Urothelium cell line (cell line): Measurements from ENCODE around the gene CCDC28B.
A peak's percentile ranks its signal among the peaks of the same experiment; 100 is the strongest.

ENCODE experiments used
- DNase-seq: peaks from one replicate; pipeline ENCODE4 v3.0.0; 2011; ENCODE audit warnings: low spot score, mixed read lengths
- FAIRE-seq: peaks from 2 replicates; lab custom pipeline; 2011; peaks lifted over from hg19 to GRCh38; lab: Jason Lieb, UNC

The CCDC28B gene

DNA sequence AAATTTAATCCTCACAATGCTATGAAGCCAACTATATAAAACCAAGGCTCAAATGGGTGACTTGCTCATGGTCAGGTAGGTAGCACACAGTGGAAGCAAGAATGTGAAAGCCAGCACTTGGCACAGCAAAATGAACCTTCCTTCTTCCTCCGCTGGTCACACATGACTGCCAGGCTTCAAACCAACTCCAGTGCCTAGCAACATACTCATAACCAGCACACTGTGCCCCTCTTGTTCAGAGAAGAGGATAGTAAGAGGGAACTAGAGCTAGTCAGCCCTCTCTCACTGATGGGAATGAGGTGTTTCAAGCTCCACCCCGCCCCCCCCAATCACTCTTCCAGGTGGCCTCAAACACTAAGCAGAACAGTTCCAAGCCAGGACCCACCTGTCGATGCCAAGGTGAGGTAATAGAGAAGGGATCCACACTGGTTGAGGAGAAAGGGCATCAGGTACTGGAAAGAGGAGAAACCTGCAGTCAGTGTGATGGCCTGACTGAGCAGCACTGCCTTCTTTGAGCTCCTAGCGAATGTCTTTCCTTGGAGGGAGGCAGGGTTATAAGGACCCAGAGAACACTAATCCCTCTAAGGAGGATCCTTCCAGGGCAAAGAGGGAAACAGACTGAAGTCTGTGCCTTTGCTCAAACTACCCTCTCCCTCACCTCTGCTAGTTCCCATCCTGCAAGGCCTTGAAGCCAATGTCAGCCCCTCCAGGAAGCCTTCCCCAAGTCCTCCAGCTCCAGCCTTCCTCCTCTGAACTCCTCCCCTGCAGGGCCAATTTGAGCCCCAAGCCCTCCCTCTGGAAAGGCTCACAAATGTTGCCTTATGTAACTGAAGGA, 20.6 kb downstream of the CCDC28B start:
- no peak for FAIRE-seq

DNA sequence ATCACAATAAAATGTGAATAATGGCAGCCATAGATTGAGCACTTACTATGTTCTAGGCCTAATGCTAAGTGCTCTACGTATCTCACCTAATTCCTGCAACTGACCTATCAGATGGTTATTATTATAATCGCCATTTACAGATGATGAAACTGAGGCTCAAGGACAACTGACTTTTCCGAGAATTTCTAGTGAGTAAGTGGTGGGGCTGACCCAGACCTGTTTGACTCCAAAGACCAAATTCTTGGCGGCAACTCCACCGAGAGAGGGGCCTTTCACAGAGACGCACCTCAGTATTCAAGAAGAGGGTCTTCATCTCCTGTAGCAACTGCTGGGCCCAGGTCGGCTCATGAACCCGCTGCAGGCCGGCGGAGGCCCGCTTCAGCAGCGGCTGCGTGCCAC, 21.2 kb downstream of the CCDC28B start:
- no peak for FAIRE-seq
- no peak for DNase-seq

More for the DNA sequence above, 20.6 kb downstream of the CCDC28B start:
- DNase-seq: no peak

- DNase-seq: peak; percentile 96
- FAIRE-seq: no peak
These were observed 21.8 kb downstream of the CCDC28B start, which contains the start of the genes EIF3I and TMEM234 for GRCh38 chr1:32221980-32222755. TSS of gene EIF3I (plus strand) at chr1:32222407. CDS start at chr1:32222442, 35 bp downstream. TSS of gene TMEM234 (minus strand) at chr1:32222353. CDS start at chr1:32222322, 31 bp downstream.

GRCh38 chr1:32223683-32224082, 23.3 kb downstream of the CCDC28B start:
- FAIRE-seq: no peak
- no peak for DNase-seq

GRCh38 chr1:32224285-32224684, 23.9 kb downstream of the CCDC28B start:
- FAIRE-seq (no peak), DNase-seq (no peak)

- FAIRE-seq: no peak
These were observed 28.4 kb downstream of the CCDC28B start for GRCh38 chr1:32228771-32229170.

DNA sequence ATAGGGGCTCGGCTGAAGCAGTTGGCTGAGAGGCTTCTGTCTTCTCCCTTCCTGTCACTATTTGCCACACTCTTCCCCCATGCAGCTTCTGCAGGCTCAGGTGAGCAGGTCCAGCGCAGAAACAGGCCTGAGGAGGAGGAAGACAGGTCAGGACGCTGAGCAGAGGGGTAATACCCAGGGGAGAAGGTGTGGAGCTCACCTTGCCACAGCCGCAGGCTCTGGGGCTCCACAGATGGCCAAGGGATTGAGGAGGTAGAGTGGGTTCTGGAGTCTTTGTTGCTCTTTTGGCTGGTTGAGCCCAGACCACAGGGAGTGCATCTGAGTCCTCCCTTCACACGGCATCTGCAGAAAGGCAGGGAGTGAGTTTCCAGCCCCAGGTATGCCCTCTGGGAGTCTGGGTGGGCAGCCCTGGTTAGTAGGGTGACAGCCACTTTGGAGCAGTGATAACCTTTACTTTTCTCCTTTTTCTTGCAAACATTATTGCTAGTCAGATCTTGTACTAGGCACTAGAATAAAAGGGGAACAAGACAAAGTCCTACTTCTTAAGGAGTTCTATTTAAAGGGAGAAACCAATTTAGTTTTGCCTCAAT, 31.5 kb downstream of the CCDC28B start:
- FAIRE-seq: no peak
- no peak for DNase-seq

More at GRCh38 chr1:32228771-32229170, 28.4 kb downstream of the CCDC28B start:
- DNase-seq: no peak

DNA sequence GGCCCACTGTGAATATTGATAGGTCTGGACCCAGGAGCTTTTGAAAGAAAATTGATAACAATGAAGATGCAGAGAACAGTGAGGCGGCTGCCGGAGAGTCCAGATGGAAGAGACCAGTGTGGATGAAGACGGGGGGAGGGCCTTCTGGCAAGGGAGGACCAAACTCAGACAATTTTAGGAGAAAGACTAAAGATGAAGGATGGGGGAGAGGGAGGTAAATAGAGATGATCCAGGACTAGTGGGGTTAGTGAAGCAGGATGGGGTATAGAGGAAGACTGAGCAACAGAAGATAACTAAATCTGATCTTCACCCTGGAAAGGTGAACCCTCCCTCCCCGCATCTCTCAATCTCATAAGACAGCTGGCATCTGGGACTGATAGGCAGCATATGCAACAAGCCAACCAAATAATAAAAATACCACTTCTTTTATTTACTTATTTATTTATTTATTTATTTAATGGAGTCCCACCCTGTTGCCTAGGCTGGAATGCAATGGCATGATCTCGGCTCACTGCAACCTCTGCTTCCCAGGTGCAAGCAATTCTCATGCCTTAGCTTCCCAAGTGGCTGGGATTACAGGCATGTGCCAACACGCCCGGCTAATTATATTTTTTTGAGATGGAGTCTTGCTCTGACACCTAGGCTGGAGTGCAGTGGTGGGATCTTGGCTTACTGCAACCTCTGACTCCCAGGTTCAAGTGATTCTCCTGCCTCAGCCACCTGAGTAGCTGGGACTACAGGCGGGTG, 32.3 kb downstream of the CCDC28B start:
- FAIRE-seq: no peak
- no peak for DNase-seq

GRCh38 chr1:32234792-32235191, 34.4 kb downstream of the CCDC28B start:
- DNase-seq: no peak
- no peak for FAIRE-seq

DNA sequence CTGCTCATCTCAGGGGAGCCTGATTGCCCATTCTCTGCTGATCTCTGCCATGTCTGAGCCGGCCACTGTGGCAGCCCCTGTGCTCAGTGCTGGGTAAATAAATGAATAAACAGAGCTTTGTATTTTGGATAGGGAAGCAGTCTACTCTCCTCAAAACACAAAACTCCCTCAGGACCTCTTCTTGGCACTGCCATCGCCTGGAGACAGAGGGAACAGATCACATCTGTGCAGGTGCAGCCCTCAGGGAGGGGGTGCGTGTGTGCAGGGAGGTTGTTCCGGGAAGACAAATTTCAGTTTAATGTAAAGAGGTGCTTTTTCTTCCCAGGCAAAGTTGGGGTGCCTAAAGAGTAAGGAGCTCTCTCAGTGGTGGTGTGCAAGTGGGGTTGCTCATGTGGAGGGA, 38.9 kb downstream of the CCDC28B start:
- FAIRE-seq: no peak
- DNase-seq: no peak

- DNase-seq (no peak), FAIRE-seq (no peak)
These were observed 39.4 kb downstream of the CCDC28B start for GRCh38 chr1:32239790-32240139.

DNA sequence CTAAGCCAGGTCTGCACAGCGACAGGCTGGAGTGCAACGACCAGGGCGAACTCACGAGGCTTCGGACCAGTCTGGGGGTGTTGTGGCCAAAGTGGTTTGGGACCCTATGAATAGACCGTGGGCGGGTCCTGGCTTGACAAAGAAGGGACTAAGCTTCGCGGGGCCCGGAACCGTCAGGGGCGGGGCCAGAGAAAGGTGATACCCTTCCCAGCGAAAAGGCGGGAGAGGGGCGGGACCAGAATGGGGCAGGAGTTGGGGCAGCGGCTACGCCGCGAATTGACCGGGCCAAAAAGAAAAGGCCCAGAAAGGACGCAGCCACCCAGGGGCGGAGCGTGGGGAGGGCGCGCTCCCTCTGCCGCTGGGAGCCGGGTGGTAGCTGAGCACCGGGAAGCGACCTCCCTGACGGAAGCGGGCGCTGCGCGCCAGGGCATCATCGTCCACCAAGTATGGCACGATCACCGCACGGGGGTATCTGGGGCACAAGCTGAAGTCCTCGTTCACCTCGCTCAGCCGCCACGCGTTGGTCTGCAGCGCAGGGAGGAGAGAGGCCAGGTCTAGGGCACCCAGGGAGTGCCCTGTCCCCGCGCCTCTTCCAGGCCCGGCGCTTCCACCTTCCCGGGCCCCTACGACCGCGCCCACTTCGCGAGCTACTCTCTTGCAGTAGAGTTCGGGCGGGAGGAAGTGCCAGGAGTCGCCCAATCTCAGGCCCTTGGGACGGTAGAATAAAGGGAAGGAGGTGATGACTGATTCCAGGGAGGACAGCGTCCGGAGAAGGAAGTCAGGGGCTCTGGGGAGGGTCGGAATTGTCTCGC, 40.0 kb downstream of the CCDC28B start:
- peak; percentile 74 for DNase-seq
- no peak for FAIRE-seq

DNA sequence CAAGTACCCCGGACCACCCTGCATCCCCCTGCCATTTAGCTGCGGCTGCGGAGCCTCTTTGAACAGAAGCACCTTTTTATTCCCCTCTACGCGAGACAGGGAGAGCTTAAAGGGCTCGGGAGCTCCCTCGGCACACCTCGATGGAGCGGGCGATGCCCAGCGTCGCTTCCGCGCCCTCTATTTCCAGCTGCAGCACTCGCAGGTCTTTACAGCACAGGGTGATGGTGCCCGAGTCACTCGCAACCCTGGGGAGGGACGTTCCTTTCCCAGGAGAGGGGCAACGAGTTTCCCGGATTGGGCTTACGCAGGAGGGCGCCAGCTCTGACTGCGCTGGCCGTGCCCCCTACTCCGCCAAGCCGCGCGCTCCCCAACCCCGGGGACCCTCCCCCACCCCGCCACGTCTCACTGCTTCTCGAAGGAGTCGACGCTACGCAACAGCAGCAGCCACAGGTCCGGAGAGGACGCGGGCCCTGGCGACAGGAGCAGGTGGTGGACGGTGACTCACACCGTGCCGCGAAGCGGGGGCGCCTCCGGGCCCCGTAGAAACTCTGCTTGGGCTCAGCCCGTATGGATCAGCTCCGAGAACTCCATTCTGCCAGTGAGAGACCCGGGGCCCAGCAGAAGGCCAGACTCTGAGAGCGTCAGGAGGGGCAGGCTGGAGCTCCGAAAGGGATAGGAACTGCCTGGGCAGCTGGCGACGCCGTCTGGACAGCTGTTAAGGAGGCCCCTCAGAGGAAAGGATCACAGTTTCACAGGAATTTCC, 40.8 kb downstream of the CCDC28B start:
- FAIRE-seq (no peak), DNase-seq (peak; percentile 66)

- FAIRE-seq: no peak
These were observed 42.0 kb downstream of the CCDC28B start for GRCh38 chr1:32242341-32242851.

DNA sequence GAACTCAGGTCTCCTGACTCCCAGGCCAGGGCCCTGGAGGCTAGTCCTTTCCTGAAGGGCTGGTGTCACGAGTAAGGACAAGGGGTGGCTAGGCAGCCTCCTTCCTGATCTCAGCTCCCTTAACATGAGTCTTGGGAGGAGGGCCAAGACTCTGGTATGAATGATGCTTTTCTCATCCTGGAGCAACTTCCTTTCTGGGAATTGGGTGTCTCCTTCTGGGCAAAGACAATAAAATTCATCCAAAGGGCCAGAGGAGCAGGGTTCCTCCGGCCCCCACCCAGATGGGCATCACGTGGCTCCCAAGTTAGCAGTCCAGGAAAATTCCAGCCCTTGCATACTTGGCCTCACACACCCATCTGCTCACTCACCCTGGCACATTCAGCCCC, 46.5 kb downstream of the CCDC28B start, which contains the start of gene FAM167B:
TSS of gene FAM167B (plus strand) at position 335 of the 386 bp plus-strand sequence. CDS start 200 bp downstream, outside the sequence.
- FAIRE-seq: no peak
- no peak for DNase-seq

More at GRCh38 chr1:32242341-32242851, 42.0 kb downstream of the CCDC28B start:
- no peak for DNase-seq

DNA sequence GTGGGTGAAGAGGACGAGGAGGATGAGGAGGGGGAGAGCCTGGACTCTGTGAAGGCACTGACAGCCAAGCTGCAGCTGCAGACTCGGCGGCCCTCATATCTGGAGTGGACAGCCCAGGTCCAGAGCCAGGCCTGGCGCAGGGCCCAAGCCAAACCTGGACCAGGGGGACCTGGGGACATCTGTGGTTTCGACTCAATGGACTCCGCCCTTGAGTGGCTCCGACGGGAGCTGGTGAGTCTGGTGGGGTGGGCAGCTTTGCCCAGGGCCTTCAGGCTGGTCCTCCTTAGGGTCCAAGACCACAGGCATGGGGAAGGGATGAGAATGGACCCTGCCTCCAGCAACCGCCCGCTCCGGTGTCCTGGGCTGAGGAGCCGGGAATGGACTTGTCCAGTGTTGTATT, 47.1 kb downstream of the CCDC28B start:
- FAIRE-seq: no peak
- DNase-seq: no peak

GRCh38 chr1:32247983-32248889, 47.8 kb downstream of the CCDC28B start:
- DNase-seq: peak; percentile 82
- no peak for FAIRE-seq
